PFSK-1 (cell line): Measurements from ENCODE around the gene GCH1.

Source experiments
- FOXP2 ChIP-seq: optimal IDR thresholded peaks from 2 replicates; pipeline ENCODE3; 2011; ENCODE audit warnings: borderline replicate concordance, control low read depth, inconsistent platforms; ENCODE audit not compliant: insufficient read depth; ENCODE audit errors: extremely low read length, extremely low read depth
- TAF1 ChIP-seq: IDR thresholded peaks from 2 replicates; pipeline ENCODE4 v1.6.1; 2012; ENCODE audit warnings: low read length, control low read depth, borderline replicate concordance; ENCODE audit not compliant: insufficient read depth
- TF ChIP-seq, protein P1 (sequence below), 2 experiments: IDR thresholded peaks; 2 replicates each; pipeline versions ENCODE4 v1.6.1 to v1.8.0; 2011 to 2012; ENCODE audit warnings: low read depth in 2 of 2, low read length in 2 of 2, control low read depth in 1 of 2, inconsistent platforms in 1 of 2, mild to moderate bottlenecking in 1 of 2, moderate library complexity in 1 of 2; ENCODE audit not compliant: insufficient read depth in 1 of 2

DNA sequence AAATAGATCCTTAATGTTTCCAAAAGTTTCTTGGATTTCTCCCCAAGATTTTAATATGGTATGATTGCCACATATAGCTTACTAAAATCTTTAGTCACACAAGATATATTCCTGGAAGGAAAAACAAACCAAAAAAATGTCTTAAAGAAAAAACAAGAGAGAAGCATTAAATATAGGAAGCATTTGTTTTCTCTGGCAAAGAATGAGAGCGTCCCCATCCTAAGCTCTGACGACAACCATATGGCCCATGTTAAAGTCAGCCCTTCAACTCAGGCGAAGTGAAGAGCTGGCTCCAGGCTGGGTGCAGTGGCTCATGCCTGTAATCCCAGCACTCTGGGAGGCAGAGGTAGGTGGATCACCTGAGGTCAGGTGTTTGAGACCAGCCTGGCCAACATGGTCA lies 35.6 kb downstream of the GCH1 start:
- TF ChIP-seq TAF1 (no peak), FOXP2 (no peak)
- TF ChIP-seq, protein P1, sequence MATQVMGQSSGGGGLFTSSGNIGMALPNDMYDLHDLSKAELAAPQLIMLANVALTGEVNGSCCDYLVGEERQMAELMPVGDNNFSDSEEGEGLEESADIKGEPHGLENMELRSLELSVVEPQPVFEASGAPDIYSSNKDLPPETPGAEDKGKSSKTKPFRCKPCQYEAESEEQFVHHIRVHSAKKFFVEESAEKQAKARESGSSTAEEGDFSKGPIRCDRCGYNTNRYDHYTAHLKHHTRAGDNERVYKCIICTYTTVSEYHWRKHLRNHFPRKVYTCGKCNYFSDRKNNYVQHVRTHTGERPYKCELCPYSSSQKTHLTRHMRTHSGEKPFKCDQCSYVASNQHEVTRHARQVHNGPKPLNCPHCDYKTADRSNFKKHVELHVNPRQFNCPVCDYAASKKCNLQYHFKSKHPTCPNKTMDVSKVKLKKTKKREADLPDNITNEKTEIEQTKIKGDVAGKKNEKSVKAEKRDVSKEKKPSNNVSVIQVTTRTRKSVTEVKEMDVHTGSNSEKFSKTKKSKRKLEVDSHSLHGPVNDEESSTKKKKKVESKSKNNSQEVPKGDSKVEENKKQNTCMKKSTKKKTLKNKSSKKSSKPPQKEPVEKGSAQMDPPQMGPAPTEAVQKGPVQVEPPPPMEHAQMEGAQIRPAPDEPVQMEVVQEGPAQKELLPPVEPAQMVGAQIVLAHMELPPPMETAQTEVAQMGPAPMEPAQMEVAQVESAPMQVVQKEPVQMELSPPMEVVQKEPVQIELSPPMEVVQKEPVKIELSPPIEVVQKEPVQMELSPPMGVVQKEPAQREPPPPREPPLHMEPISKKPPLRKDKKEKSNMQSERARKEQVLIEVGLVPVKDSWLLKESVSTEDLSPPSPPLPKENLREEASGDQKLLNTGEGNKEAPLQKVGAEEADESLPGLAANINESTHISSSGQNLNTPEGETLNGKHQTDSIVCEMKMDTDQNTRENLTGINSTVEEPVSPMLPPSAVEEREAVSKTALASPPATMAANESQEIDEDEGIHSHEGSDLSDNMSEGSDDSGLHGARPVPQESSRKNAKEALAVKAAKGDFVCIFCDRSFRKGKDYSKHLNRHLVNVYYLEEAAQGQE (IDR thresholded peaks at IDR 0.05; ENCODE audit: insufficient read depth in 1 of 2, low read depth in 2 of 2, low read length in 2 of 2), result no peak
